Loucy (cell line): ENCODE results near the gene DCDC1.

ENCODE experiments used
- H2AFZ ChIP-seq: fragments of 200-600 bp; sonication (generic); 2 replicates; pipeline ENCODE4 v1.6.0; 2016; ENCODE audit warnings: antibody characterized with exemption, mild to moderate bottlenecking, low read length, moderate library complexity
- H3F3A ChIP-seq: fragments of 200-600 bp; 2 replicates; pipeline ENCODE4 v1.6.0; 2016; ENCODE audit warnings: antibody characterized with exemption, low read depth, mild to moderate bottlenecking
- H3K27me3 ChIP-seq: fragments of 200-600 bp; sonication (generic); 2 replicates; pipeline ENCODE4 v1.6.1; 2014; ENCODE audit warnings: low read length, mild to moderate bottlenecking; ENCODE audit not compliant: insufficient read depth, poor library complexity, severe bottlenecking
- H3K36me3 ChIP-seq: fragments of 200-600 bp; sonication (generic); 2 replicates; pipeline ENCODE4 v1.6.1; 2016; ENCODE audit warnings: low read length; ENCODE audit not compliant: insufficient read depth
- H3K4me1 ChIP-seq: fragments of 200-600 bp; sonication (generic); 2 replicates; pipeline ENCODE4 v1.5.1; 2014; ENCODE audit warnings: low read length, mild to moderate bottlenecking; ENCODE audit not compliant: insufficient read depth, poor library complexity, severe bottlenecking
- H3K4me2 ChIP-seq: fragments of 200-600 bp; sonication (generic); 2 replicates; pipeline ENCODE4 v1.6.0; 2014; ENCODE audit warnings: antibody characterized with exemption, low read length, low read depth, mild to moderate bottlenecking; ENCODE audit not compliant: poor library complexity, severe bottlenecking
- H3K4me3 ChIP-seq: fragments of 200-600 bp; sonication (generic); 2 replicates; pipeline ENCODE4 v1.5.1; 2014; ENCODE audit warnings: low read length, mild to moderate bottlenecking, mixed read lengths; ENCODE audit not compliant: poor library complexity, severe bottlenecking
- H3K79me2 ChIP-seq: fragments of 200-600 bp; sonication (generic); 2 replicates; pipeline ENCODE4 v1.6.1; 2014; ENCODE audit warnings: low read length; ENCODE audit not compliant: insufficient read depth
- H3K9ac ChIP-seq: fragments of 200-600 bp; sonication (generic); 2 replicates; pipeline ENCODE4 v1.6.0; 2014; ENCODE audit warnings: mild to moderate bottlenecking, low read depth, low read length, moderate library complexity; ENCODE audit not compliant: poor library complexity, severe bottlenecking
- H3K9me2 ChIP-seq: fragments of 200-600 bp; sonication (generic); replicated peaks from 2 replicates; pipeline ENCODE4 v1.6.1; 2016; ENCODE audit warnings: low read depth, low read length, mixed read lengths
- H3K9me3 ChIP-seq: fragments of 200-600 bp; sonication (generic); 2 replicates; pipeline ENCODE4 v1.6.1; 2014; ENCODE audit warnings: mild to moderate bottlenecking, antibody characterized with exemption, low read length, low read depth; ENCODE audit not compliant: insufficient read depth
- H4K20me1 ChIP-seq: fragments of 200-600 bp; sonication (generic); 2 replicates; pipeline ENCODE4 v1.6.0; 2014; ENCODE audit warnings: antibody characterized with exemption, low read length, mild to moderate bottlenecking; ENCODE audit not compliant: insufficient read depth, poor library complexity, severe bottlenecking
- EZH2phosphoT487 ChIP-seq: fragments of 200-600 bp; IDR thresholded peaks from 2 replicates; pipeline ENCODE4 v1.6.1; 2018; ENCODE audit warnings: antibody characterized with exemption, mild to moderate bottlenecking, moderate library complexity, borderline replicate concordance
- TF ChIP-seq, protein P1 (sequence below): fragments of 200-600 bp; sonication (generic); conservative IDR thresholded peaks from 2 replicates; pipeline ENCODE4 v1.5.1; 2014; ENCODE audit warnings: mild to moderate bottlenecking, antibody characterized with exemption, low read length

Gene DCDC1

DNA sequence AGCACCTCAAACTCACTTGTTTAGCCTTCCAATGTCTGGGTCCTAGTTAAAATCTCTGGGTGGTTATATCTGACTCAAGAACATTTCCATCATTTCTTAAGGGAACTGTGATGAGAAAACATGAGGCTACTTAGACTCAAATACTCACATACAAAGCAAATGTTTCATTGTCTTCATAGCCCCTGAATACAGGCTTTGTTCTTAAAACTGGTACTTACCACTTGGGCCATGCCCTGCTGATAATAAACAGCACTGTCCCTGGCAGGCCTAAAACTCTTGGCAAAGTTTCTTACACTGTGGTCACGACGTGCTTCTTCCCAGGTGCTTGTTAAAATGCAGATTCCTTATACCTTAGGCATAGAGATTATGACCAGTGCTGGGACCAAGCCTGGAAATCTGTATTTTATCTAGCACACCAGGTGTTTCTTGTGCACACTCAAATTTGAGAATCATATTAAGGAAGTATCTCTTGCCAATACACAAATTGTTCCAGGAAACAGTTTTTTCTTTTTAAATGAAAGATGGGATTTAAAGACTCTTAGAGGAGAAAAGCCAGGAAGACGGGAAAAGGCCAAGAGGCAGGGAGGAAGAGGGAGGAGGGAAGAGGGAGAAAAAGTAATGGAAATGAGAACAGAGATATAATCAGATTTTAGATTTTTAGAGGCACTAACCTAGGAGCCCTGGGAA is 495.5 kb downstream of the DCDC1 start:
- Histone ChIP-seq H3K27me3 (no peaks in the 10 kb centered on the region), H2AFZ (no peak overlapping the region), H4K20me1 (no peaks in the 10 kb centered on the region), H3K4me2 (no peak overlapping the region), H3K79me2 (no peaks in the 10 kb centered on the region), H3F3A (no peaks in the 10 kb centered on the region), H3K9ac (no peak overlapping the region), H3K4me3 (no peak overlapping the region), H3K36me3 (no peaks in the 10 kb centered on the region), H3K4me1 (no peaks in the 10 kb centered on the region), H3K9me2 (no peaks in the 10 kb centered on the region), H3K9me3 (no peaks in the 10 kb centered on the region)
- TF ChIP-seq EZH2phosphoT487, result no peak
- TF ChIP-seq, protein P1, sequence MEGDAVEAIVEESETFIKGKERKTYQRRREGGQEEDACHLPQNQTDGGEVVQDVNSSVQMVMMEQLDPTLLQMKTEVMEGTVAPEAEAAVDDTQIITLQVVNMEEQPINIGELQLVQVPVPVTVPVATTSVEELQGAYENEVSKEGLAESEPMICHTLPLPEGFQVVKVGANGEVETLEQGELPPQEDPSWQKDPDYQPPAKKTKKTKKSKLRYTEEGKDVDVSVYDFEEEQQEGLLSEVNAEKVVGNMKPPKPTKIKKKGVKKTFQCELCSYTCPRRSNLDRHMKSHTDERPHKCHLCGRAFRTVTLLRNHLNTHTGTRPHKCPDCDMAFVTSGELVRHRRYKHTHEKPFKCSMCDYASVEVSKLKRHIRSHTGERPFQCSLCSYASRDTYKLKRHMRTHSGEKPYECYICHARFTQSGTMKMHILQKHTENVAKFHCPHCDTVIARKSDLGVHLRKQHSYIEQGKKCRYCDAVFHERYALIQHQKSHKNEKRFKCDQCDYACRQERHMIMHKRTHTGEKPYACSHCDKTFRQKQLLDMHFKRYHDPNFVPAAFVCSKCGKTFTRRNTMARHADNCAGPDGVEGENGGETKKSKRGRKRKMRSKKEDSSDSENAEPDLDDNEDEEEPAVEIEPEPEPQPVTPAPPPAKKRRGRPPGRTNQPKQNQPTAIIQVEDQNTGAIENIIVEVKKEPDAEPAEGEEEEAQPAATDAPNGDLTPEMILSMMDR, result no peak

DNA sequence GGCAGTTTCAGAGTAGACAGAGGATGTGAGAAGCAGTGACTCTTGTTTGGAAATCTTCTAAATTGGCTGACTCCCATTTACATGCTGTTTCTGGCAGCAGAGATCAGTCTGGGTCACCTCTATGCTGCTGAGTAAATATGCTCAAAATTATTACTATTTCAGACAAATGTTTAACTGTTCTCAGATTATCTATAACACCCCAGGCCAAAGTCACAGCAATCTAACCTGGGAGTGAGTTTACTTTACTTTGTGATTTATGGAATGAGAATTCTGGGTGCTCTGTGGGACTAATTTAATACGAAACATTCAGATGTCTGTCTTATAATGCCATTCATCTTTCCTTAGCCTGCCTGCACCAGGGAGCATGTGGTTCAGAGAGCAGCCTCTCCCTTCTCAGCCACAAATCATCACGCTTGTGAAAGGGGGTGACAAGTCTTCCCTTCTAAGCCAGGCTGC is 500.9 kb downstream of the DCDC1 start:
- Histone ChIP-seq H3K4me2 (no peak overlapping the region), H4K20me1 (no peaks in the 10 kb centered on the region), H3K9me2 (no peaks in the 10 kb centered on the region), H3K4me1 (no peaks in the 10 kb centered on the region), H3K9ac (no peak overlapping the region), H3F3A (no peaks in the 10 kb centered on the region), H3K9me3 (no peaks in the 10 kb centered on the region), H3K36me3 (no peaks in the 10 kb centered on the region), H3K27me3 (no peaks in the 10 kb centered on the region), H2AFZ (no peak overlapping the region), H3K79me2 (no peaks in the 10 kb centered on the region), H3K4me3 (no peak overlapping the region)
- TF ChIP-seq, protein P1, result no peak
- TF ChIP-seq EZH2phosphoT487, result no peak

DNA sequence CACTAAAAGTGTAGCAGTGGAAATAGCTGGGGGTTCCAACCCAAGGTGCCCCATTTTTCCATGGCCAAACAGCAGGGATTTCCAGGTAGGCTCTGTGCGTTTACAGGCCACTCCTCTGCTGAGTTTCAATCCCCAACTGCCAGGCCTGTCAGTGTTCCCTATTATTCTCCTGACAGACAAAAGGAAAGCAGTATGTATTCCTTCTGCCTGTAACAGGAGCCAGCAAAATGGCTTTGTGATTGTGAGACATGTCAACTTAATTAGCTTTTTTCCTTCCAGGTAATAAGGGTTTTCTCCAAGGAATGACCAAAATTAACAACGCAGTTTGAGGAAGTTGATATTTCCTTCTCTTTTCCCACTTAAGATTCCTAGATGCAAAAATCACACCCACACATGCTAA is 506.3 kb downstream of the DCDC1 start:
- Histone ChIP-seq H3K79me2 (no peaks in the 10 kb centered on the region), H3K9me3 (no peaks in the 10 kb centered on the region), H3K27me3 (no peaks in the 10 kb centered on the region), H3K9me2 (no peaks in the 10 kb centered on the region), H4K20me1 (no peaks in the 10 kb centered on the region), H3K4me1 (no peaks in the 10 kb centered on the region), H3K4me2 (no peak overlapping the region), H3K9ac (no peak overlapping the region), H3K4me3 (no peak overlapping the region), H3F3A (no peaks in the 10 kb centered on the region), H3K36me3 (no peaks in the 10 kb centered on the region), H2AFZ (no peak overlapping the region)
- TF ChIP-seq EZH2phosphoT487, result no peak
- TF ChIP-seq, protein P1, result no peak
